Measurements from ENCODE around the gene GRK5.

Gene GRK5

DNA sequence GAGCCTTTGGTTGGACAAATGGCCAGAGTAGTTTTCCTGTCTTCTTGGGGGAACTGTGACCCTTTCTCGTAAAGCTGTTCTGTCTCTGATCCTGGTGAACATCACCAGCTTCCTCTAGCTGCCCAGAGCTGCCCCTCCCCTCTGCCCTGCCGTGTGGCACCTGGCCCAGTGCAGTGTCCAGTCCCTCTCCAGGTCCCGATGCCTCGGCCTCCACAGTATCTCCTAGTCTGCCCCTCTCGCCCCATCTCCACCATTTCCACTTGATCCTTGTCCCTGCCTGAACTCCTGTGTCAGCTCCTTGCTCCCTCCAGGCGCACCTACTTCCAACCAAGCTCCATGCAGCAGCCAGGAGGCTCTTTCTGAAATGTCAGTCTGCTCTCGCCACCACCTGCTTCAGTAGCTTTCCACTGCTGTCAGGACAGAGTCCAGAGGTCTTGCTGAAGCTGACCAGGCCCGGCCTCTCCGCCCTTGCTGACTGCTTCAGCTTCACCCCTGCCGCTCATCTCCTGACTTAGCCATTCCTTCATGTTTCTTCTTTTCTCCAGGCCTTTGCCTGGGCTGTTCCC is 133.6 kb downstream of the GRK5 start:
- H3K9ac ChIP-seq (ENCODE audit: low read length) = no peak overlapping the region
- peak overlapping the region; percentile 56 for H3K27ac ChIP-seq (ENCODE audit: low read depth, low read length)
- no peak overlapping the region for H3K4me3 ChIP-seq (ENCODE audit: low read length)
- H3K36me3 ChIP-seq (ENCODE audit: control insufficient read depth, insufficient read depth, low read length) = no peaks in the 10 kb centered on the region
- no peaks in the 10 kb centered on the region for H3K27me3 ChIP-seq (ENCODE audit: control insufficient read depth, insufficient read depth, low read length)
- H3K4me1 ChIP-seq (ENCODE audit: control insufficient read depth, insufficient read depth, low read length) = peaks cover 26% of the 10 kb centered on the region

DNA sequence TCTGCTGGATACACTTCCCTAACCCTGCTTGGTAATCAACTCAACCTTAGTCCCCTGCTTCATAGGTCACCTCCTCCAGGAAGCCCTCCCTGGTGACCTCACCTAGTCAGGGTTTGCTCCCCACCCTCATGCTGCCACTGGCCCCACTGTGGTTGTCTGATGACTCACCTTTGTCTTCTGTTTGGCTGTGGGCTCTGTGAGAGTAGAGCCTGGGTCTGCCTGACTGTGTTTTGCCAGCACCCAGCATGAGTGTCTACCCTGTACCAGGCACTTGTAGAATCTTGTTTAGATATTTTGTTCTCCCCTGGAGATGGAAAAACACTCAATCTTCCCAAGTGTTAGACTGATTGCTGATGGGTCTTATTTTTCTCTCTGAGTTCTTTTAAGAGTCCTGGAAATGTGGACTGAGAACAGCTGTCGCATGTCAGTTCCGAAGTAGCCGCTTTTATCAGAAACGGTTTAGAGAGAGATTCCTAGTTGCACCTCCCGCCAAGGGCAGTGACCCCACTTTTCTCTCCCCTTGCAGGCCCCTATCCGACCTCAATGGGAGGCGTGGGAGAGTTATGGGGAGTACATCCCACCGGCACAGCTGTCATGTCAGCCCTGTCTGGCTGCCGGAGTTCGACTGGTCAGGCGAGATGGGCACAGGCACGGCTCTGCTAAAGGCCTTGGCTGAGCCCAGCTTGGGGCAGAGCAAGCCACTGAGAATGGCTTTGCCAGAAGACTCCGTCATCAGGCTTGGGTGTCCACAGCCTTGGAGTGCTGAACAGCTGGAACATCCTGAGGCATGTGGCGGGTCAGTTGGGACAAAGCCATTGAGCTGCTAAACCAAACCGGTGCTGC is 134.3 kb downstream of the GRK5 start:
- no peaks in the 10 kb centered on the region for H3K36me3 ChIP-seq (ENCODE audit: control insufficient read depth, insufficient read depth, low read length)
- H3K27ac ChIP-seq (ENCODE audit: low read depth, low read length) = peak overlapping the region; percentile 56
- no peak overlapping the region for H3K9ac ChIP-seq (ENCODE audit: low read length)
- no peak overlapping the region for H3K4me3 ChIP-seq (ENCODE audit: low read length)
- H3K27me3 ChIP-seq (ENCODE audit: control insufficient read depth, insufficient read depth, low read length) = no peaks in the 10 kb centered on the region
- peaks cover 29% of the 10 kb centered on the region for H3K4me1 ChIP-seq (ENCODE audit: control insufficient read depth, insufficient read depth, low read length)

DNA sequence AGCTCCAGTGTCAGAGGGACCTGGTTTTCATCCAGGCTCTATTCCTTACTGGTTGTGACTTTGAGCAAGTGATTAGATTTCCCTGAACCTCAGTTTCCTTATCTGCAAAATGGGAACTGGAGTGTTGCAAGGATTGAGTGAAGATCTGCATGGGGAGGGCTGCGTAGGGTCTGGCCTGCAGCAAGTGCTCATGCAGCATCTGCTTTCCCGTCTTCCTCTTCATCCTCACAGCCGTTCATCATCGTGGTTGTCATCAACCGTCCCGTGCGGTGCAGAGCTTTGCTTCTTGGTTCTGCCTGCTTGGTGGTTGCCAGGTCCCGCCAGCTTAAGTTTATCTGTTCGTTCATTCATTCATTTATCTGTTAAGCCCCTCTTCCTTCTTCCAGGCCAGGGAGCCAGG is 135.0 kb downstream of the GRK5 start:
- H3K27me3 ChIP-seq (ENCODE audit: control insufficient read depth, insufficient read depth, low read length) = no peaks in the 10 kb centered on the region
- peaks cover 29% of the 10 kb centered on the region for H3K4me1 ChIP-seq (ENCODE audit: control insufficient read depth, insufficient read depth, low read length)
- no peaks in the 10 kb centered on the region for H3K36me3 ChIP-seq (ENCODE audit: control insufficient read depth, insufficient read depth, low read length)
- H3K4me3 ChIP-seq (ENCODE audit: low read length) = no peak overlapping the region
- H3K27ac ChIP-seq (ENCODE audit: low read depth, low read length) = no peak overlapping the region
- H3K9ac ChIP-seq (ENCODE audit: low read length) = no peak overlapping the region

- H3K9ac ChIP-seq (ENCODE audit: low read length) = no peak overlapping the region
- H3K27ac ChIP-seq (ENCODE audit: low read depth, low read length) = no peak overlapping the region
- no peaks in the 10 kb centered on the region for H3K27me3 ChIP-seq (ENCODE audit: control insufficient read depth, insufficient read depth, low read length)
- peaks cover 29% of the 10 kb centered on the region for H3K4me1 ChIP-seq (ENCODE audit: control insufficient read depth, insufficient read depth, low read length)
- H3K4me3 ChIP-seq (ENCODE audit: low read length) = no peak overlapping the region
- H3K36me3 ChIP-seq (ENCODE audit: control insufficient read depth, insufficient read depth, low read length) = no peaks in the 10 kb centered on the region
Observed at GRCh38 chr10:119343011-119343601, 135.7 kb downstream of the GRK5 start.

DNA sequence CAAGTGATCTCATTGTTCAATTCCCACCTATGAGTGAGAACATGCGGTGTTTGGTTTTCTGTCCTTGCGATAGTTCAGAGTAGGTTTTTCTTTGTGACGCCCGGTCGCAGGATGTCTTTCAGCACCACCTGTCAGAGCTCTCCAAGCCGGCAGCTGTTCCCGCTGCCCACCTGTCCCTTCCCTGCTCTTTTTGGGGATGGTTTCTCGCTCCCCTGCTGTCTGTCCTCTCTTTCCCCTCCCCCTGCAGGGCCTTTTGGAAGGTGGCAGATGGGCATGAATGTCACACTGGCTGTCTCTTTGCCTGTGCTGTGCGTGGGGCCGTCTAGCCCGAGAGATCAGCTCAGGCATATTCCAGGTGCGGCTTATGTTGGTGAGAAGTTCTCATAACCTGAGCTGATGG is 137.0 kb downstream of the GRK5 start:
- peaks cover 23% of the 10 kb centered on the region for H3K4me1 ChIP-seq (ENCODE audit: control insufficient read depth, insufficient read depth, low read length)
- H3K36me3 ChIP-seq (ENCODE audit: control insufficient read depth, insufficient read depth, low read length) = no peaks in the 10 kb centered on the region
- H3K4me3 ChIP-seq (ENCODE audit: low read length) = no peak overlapping the region
- no peak overlapping the region for H3K27ac ChIP-seq (ENCODE audit: low read depth, low read length)
- H3K9ac ChIP-seq (ENCODE audit: low read length) = no peak overlapping the region
- no peaks in the 10 kb centered on the region for H3K27me3 ChIP-seq (ENCODE audit: control insufficient read depth, insufficient read depth, low read length)

DNA sequence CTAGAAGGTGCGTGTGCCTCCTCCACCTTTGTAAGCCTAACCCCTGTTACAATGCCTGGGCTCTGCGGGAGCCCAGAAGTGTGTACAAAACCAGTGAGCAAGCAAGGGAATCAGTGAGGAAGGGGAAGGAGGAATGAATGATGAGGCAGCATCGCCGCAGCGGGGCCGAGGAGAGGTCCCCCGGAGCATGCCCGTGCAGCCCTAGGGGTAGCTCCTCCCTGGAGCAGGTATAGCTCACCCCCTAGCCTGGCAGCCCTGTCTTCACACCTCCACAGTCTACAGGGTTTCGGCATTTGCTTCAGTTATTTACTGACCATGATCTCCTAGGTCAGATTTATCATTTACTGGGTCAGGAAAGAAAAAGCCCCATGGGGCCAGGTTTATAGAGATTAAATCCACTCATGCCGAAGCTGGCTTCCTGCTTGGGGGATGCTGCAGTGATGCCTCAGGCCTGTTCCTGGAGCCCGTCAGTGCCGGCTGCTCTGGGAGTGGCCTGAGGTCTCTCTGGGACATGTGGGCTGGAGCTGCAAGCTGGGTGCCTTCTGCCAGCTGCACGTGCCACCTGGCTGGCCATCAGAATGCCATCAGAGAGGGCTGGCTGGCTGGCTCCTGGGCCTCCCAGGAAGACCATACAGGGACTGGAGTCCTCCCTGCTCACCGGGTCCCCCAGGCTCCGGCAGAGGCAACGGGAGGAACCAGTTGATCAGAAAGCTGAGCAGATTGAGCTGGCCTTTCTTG is 138.9 kb downstream of the GRK5 start:
- no peak overlapping the region for H3K27ac ChIP-seq (ENCODE audit: low read depth, low read length)
- no peak overlapping the region for H3K9ac ChIP-seq (ENCODE audit: low read length)
- peaks cover 28% of the 10 kb centered on the region for H3K4me1 ChIP-seq (ENCODE audit: control insufficient read depth, insufficient read depth, low read length)
- no peaks in the 10 kb centered on the region for H3K36me3 ChIP-seq (ENCODE audit: control insufficient read depth, insufficient read depth, low read length)
- H3K4me3 ChIP-seq (ENCODE audit: low read length) = no peak overlapping the region
- no peaks in the 10 kb centered on the region for H3K27me3 ChIP-seq (ENCODE audit: control insufficient read depth, insufficient read depth, low read length)

DNA sequence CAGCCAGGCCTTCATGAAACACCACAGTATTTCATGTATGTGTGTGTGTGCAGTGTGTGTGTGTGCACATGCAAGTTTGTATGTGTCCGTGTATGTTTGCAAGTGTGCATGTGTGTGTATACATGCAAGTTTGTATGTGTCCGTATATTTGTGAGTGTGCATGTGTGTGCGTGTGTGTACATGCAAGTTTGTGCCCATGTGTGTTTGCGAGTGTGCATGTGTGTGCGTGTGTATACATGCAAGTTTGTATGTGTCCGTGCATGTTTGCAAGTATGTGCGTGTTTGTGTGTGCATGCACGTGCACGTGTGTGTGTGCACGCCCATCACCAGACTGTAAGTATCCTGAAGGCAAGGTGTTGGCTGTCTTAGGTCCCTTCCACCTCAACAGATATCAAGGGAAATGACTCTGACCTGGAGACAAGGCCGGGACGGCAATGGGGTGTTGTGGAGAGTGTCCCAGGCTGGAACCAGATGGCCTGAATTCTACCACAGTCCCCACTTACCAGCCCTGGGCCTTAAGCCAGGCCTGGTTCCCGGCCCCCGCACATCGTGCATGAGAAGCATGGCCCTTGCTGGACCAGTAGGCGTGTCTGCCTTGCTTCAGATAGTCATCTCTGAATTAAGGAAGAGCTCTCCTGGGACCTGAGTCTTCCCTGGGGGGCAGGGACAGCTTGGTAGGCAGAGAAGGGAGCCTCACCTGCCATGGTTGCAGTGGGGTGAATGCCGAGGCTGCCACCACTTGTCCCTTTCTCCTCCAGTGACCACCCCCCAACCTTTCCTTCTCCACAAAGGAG is 140.0 kb downstream of the GRK5 start:
- no peak overlapping the region for H3K27ac ChIP-seq (ENCODE audit: low read depth, low read length)
- H3K27me3 ChIP-seq (ENCODE audit: control insufficient read depth, insufficient read depth, low read length) = no peaks in the 10 kb centered on the region
- no peaks in the 10 kb centered on the region for H3K36me3 ChIP-seq (ENCODE audit: control insufficient read depth, insufficient read depth, low read length)
- no peak overlapping the region for H3K9ac ChIP-seq (ENCODE audit: low read length)
- H3K4me1 ChIP-seq (ENCODE audit: control insufficient read depth, insufficient read depth, low read length) = peaks cover 20% of the 10 kb centered on the region
- no peak overlapping the region for H3K4me3 ChIP-seq (ENCODE audit: low read length)

GRCh38 chr10:119348106-119348505 is 140.7 kb downstream of the GRK5 start:
- Histone ChIP-seq H3K27me3 (ENCODE audit: control insufficient read depth, insufficient read depth, low read length) (no peaks in the 10 kb centered on the region), H3K27ac (ENCODE audit: low read depth, low read length) (no peak overlapping the region), H3K4me1 (ENCODE audit: control insufficient read depth, insufficient read depth, low read length) (peaks cover 22% of the 10 kb centered on the region), H3K9ac (ENCODE audit: low read length) (no peak overlapping the region), H3K4me3 (ENCODE audit: low read length) (no peak overlapping the region), H3K36me3 (ENCODE audit: control insufficient read depth, insufficient read depth, low read length) (no peaks in the 10 kb centered on the region)

- no peaks in the 10 kb centered on the region for H3K27me3 ChIP-seq (ENCODE audit: control insufficient read depth, insufficient read depth, low read length)
- H3K27ac ChIP-seq (ENCODE audit: low read depth, low read length) = no peak overlapping the region
- H3K4me1 ChIP-seq (ENCODE audit: control insufficient read depth, insufficient read depth, low read length) = peaks cover 23% of the 10 kb centered on the region
- no peak overlapping the region for H3K9ac ChIP-seq (ENCODE audit: low read length)
- no peaks in the 10 kb centered on the region for H3K36me3 ChIP-seq (ENCODE audit: control insufficient read depth, insufficient read depth, low read length)
- no peak overlapping the region for H3K4me3 ChIP-seq (ENCODE audit: low read length)
Observed at GRCh38 chr10:119348516-119349240, 141.3 kb downstream of the GRK5 start.

DNA sequence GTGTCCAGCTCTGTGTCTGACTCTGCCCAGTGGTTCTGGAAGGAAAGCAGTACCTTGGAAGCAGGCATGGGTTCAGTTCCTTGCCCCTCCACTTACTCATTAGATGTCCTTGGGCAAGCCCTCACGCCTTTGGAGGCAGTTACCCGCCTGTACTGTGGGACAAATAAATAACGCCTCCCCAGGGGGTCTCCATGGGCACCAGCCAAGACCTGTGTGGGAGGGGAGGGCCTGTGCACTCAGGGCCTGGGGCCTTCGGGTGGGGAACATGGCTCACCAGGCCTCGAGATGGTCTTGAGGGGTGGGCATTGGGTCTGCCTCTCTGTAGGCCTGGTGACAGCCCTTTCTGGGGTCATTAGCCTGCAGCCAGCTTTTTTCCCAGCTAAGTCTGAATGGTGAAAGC is 142.0 kb downstream of the GRK5 start:
- Histone ChIP-seq H3K36me3 (ENCODE audit: control insufficient read depth, insufficient read depth, low read length) (no peaks in the 10 kb centered on the region), H3K4me3 (ENCODE audit: low read length) (no peak overlapping the region), H3K9ac (ENCODE audit: low read length) (no peak overlapping the region), H3K4me1 (ENCODE audit: control insufficient read depth, insufficient read depth, low read length) (peaks cover 23% of the 10 kb centered on the region), H3K27ac (ENCODE audit: low read depth, low read length) (no peak overlapping the region), H3K27me3 (ENCODE audit: control insufficient read depth, insufficient read depth, low read length) (no peaks in the 10 kb centered on the region)

DNA sequence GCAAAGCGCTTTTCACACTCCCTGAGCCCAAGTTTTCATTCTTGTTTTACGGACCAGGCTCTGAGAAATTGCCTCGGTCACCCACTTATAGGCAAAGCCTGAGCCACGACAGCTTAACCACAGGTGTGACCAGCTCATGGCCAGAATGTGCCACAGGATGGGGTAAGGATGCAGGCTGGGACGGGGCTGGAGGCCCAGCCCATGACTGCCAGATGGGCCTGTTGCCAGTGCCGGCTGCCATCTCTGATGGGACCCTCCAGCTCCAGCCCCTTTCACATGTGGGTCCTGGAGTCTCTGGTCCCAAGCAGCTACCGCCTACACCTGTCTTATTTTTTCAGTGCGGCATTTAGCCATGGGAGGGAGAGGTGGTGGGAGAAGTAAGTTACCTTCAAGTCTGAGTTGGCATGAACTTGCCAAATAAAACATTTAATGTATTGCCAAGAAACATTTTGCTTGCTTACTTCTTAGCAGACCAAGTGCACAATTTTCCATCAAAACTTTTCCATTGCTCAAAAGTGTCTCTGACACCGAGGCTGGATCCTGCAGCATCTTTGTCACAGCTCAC is 142.6 kb downstream of the GRK5 start:
- H3K4me1 ChIP-seq (ENCODE audit: control insufficient read depth, insufficient read depth, low read length) = peaks cover 23% of the 10 kb centered on the region
- H3K4me3 ChIP-seq (ENCODE audit: low read length) = no peak overlapping the region
- H3K27ac ChIP-seq (ENCODE audit: low read depth, low read length) = peak overlapping the region; percentile 15

More for the DNA sequence above, 142.6 kb downstream of the GRK5 start:
- Histone ChIP-seq H3K36me3 (ENCODE audit: control insufficient read depth, insufficient read depth, low read length) (no peaks in the 10 kb centered on the region), H3K9ac (ENCODE audit: low read length) (no peak overlapping the region), H3K27me3 (ENCODE audit: control insufficient read depth, insufficient read depth, low read length) (no peaks in the 10 kb centered on the region)
